ENCODE data around the gene SPATA7. TPM values are rescaled to one million over a fixed set of nuclear protein-coding genes. Genes with fewer than 3 reads are reported as not detected.

Gene SPATA7
- total and polyA plus RNA-seq, 2 of the 4 experiments (the other 2 are of a cell fraction): 6.6 to 10.0 TPM

- TF ChIP-seq CHD1 (IDR thresholded peaks at IDR 0.05; ENCODE audit: low read depth, low read length): no peak
- TF ChIP-seq CTCF (conservative IDR thresholded peaks at IDR 0.05; ENCODE audit: low read depth, low read length): no peak
- no peak for TF ChIP-seq SMC3 (IDR thresholded peaks at IDR 0.05; ENCODE audit: low read depth, low read length)
- no peak for TF ChIP-seq MAZ (IDR thresholded peaks at IDR 0.05; ENCODE audit: borderline replicate concordance, low read depth, low read length)
- TF ChIP-seq NFE2L2 (IDR thresholded peaks at IDR 0.05; ENCODE audit: low read depth, low read length): no peak
- H3K27me3 ChIP-seq (ENCODE audit: control insufficient read depth, insufficient read depth, low read length): no peaks in the 10 kb centered on the region
- H2AFZ ChIP-seq (replicated peaks; ENCODE audit: low read length, poor library complexity): no peak overlapping the region
- H3K27ac ChIP-seq (ENCODE audit: insufficient read depth, low read length): no peak overlapping the region
- no peak overlapping the region for H4K8ac ChIP-seq (ENCODE audit: low read depth in 2 of 2, low read length in 2 of 2)
- no peak overlapping the region for H2BK5ac ChIP-seq (ENCODE audit: low read depth, low read length, poor library complexity, severe bottlenecking)
- dilution Hi-C loops (cut with HindIII; ENCODE audit: low sequenced_read_pairs, unreplicated experiment): no loop called here
- intact Hi-C loops (cut with micrococcal nuclease): no loop called here
- no peak overlapping the region for H3K23ac ChIP-seq (ENCODE audit: low read depth, low read length)
- no peak overlapping the region for H2AK9ac ChIP-seq (replicated peaks; ENCODE audit: low read depth, low read length, poor library complexity)
- H4K5ac ChIP-seq (ENCODE audit: low read depth, low read length): no peak overlapping the region
- no peak overlapping the region for H2BK15ac ChIP-seq (ENCODE audit: low read depth, low read length)
- DNase-seq (no peak), ATAC-seq (ENCODE audit: low read depth) (no peak)
- peaks cover 9% of the 10 kb centered on the region for H3K9me1 ChIP-seq (ENCODE audit: insufficient read depth, low read length)
- no peaks in the 10 kb centered on the region for H4K20me1 ChIP-seq (ENCODE audit: insufficient read depth, low read length)
- H3K79me1 ChIP-seq (ENCODE audit: low read depth in 1 of 2, low read length in 2 of 2): peaks cover 22 to 42% of the 10 kb centered on the region in 2 experiments
- H3K4me3 ChIP-seq (ENCODE audit: insufficient read depth, low read depth, low read length): no peak overlapping the region
- H2AK5ac ChIP-seq (ENCODE audit: low read depth, low read length): no peak overlapping the region
- WGBS, 2 experiments (ENCODE audit: extremely low coverage in 2 of 2, insufficient read length in 1 of 2): 95% methylated on average over 9 of the region's 36 CpGs; no CpG with 5 or more reads in 1 of the 2 experiments
- H3K36me3 ChIP-seq (ENCODE audit: control insufficient read depth, insufficient read depth, low read length): peaks cover 45% of the 10 kb centered on the region
- H3K9ac ChIP-seq (ENCODE audit: low read depth, low read length): no peak overlapping the region
- no peak overlapping the region for H3K56ac ChIP-seq (ENCODE audit: extremely low read depth, insufficient read depth, low read length)
- BruUV-seq (replicated peaks): no TSS peak
- CTCF ChIA-PET: no interaction called here
- no peak overlapping the region for H4K91ac ChIP-seq (ENCODE audit: insufficient read depth, low read depth, low read length)
- no peak overlapping the region for H3K14ac ChIP-seq (replicated peaks; ENCODE audit: low read depth, low read length)
- H3K4me1 ChIP-seq (ENCODE audit: control insufficient read depth, insufficient read depth, low read length): peaks cover 13% of the 10 kb centered on the region
- POLR2A ChIA-PET (ENCODE audit: unreplicated experiment): no interaction called here
- no peak overlapping the region for H3K4me2 ChIP-seq (ENCODE audit: low read depth, low read length)
- H3K18ac ChIP-seq (ENCODE audit: low read depth, low read length): no peak overlapping the region
- no peak overlapping the region for H3K4ac ChIP-seq (ENCODE audit: low read depth, low read length)
- no peaks in the 10 kb centered on the region for H3K9me3 ChIP-seq (ENCODE audit: control insufficient read depth, insufficient read depth, low read length)
- no peak overlapping the region for H2BK20ac ChIP-seq (ENCODE audit: low read depth, low read length)
- no peak overlapping the region for H2BK120ac ChIP-seq (ENCODE audit: low read depth, low read length)
- in situ Hi-C loops (cut with MboI; ENCODE audit: low sequenced_read_pairs): no loop called here
Observed at GRCh38 chr14:88478931-88479330, 93.5 kb downstream of the SPATA7 start.
